BJ (cell line): ENCODE measurements around the gene TAF3. TPM values are rescaled to one million over a fixed set of nuclear protein-coding genes. Genes with fewer than 3 reads are reported as not detected.

Experiments
- CTCF ChIA-PET: fragments of 350-600 bp; formaldehyde crosslinking; extraction: SDS; loops from one replicate; lab custom pipeline; 2021; ENCODE audit warnings: antibody characterized with exemption, inconsistent platforms; lab: Yijun Ruan, JAX
- POLR2A ChIA-PET: fragments of 300-600 bp; sonication (Branson Sonifier 250); formaldehyde crosslinking; extraction: SDS; loops from one replicate; lab custom pipeline; 2021; ENCODE audit warnings: antibody characterized with exemption; lab: Charles Lee
- DNase-seq: peaks from one replicate; pipeline ENCODE4 v3.0.0-alpha.2; 2011; ENCODE audit warnings: low read depth
- H3K27me3 ChIP-seq: 2 replicates; pipeline ENCODE4 v1.6.0; 2011; ENCODE audit warnings: low read length; ENCODE audit not compliant: control insufficient read depth, insufficient read depth
- H3K36me3 ChIP-seq: 2 replicates; pipeline ENCODE4 v1.5.1; 2011; ENCODE audit warnings: low read length; ENCODE audit not compliant: control insufficient read depth, insufficient read depth
- H3K4me3 ChIP-seq: 2 replicates; pipeline ENCODE4 v1.5.1; 2011; ENCODE audit warnings: low read depth, mild to moderate bottlenecking, control low read depth, low read length
- CTCF ChIP-seq: IDR thresholded peaks from 2 replicates; pipeline ENCODE4 v1.5.1; 2011; ENCODE audit warnings: low read depth, mild to moderate bottlenecking, control low read depth, inconsistent platforms, low read length, moderate library complexity; ENCODE audit not compliant: insufficient read depth
- polyA plus RNA-seq: library from polyadenylated mRNA; depleted of rRNA; stranded (reverse); fragments of >200 nt; gene quantifications from 2 replicates; pipeline ENCODE4 v1.2.3, GENCODE V29; 2011

TAF3 gene
- polyA plus RNA-seq, 1 experiment, result 1.8 TPM

- POLR2A ChIA-PET, result no interaction called here
- Histone ChIP-seq H3K36me3 (no peaks in the 10 kb centered on the region), H3K27me3 (peaks cover 7% of the 10 kb centered on the region), H3K4me3 (no peak overlapping the region)
- CTCF ChIA-PET, result no interaction called here
- DNase-seq, result no peak
- TF ChIP-seq CTCF, result no peak
Measured at GRCh38 chr10:8057636-8058273, 239.4 kb downstream of the TAF3 start.

- Histone ChIP-seq H3K36me3 (no peaks in the 10 kb centered on the region), H3K4me3 (no peak overlapping the region), H3K27me3 (peaks cover 5% of the 10 kb centered on the region)
- TF ChIP-seq CTCF, result no peak
- DNase-seq, result no peak
- ChIA-PET CTCF (no interaction called here), POLR2A (no interaction called here)
Measured at GRCh38 chr10:8058274-8059111, 240.2 kb downstream of the TAF3 start.

GRCh38 chr10:8059191-8059936 is 241.1 kb downstream of the TAF3 start:
- CTCF ChIA-PET, result interaction anchor here (1.2 kb wide), 1 partner anchor 17 kb away, joined by 3 read pairs; no protein-coding TSS in a partner anchor
- POLR2A ChIA-PET, result no interaction called here
- Histone ChIP-seq H3K36me3 (no peaks in the 10 kb centered on the region), H3K27me3 (peaks cover 5% of the 10 kb centered on the region), H3K4me3 (no peak overlapping the region)
- no peak for TF ChIP-seq CTCF
- no peak for DNase-seq

GRCh38 chr10:8060010-8060703 is 241.9 kb downstream of the TAF3 start:
- POLR2A ChIA-PET, result no interaction called here
- DNase-seq, result peak; percentile 22

More at GRCh38 chr10:8060010-8060703, 241.9 kb downstream of the TAF3 start:
- Histone ChIP-seq H3K4me3 (no peak overlapping the region), H3K27me3 (peaks cover 2% of the 10 kb centered on the region), H3K36me3 (no peaks in the 10 kb centered on the region)
- no peak for TF ChIP-seq CTCF
- CTCF ChIA-PET, result interaction anchor here (1.2 kb wide), 1 partner anchor 16 kb away, joined by 3 read pairs; no protein-coding TSS in a partner anchor
